ENCODE results near the gene CCSAP. TPM values are rescaled to one million over a fixed set of nuclear protein-coding genes. Genes with fewer than 3 reads are reported as not detected.

The CCSAP gene
- total and polyA plus RNA-seq, 4 donors = 2.1 to 6.6 (median 2.9) TPM

DNA sequence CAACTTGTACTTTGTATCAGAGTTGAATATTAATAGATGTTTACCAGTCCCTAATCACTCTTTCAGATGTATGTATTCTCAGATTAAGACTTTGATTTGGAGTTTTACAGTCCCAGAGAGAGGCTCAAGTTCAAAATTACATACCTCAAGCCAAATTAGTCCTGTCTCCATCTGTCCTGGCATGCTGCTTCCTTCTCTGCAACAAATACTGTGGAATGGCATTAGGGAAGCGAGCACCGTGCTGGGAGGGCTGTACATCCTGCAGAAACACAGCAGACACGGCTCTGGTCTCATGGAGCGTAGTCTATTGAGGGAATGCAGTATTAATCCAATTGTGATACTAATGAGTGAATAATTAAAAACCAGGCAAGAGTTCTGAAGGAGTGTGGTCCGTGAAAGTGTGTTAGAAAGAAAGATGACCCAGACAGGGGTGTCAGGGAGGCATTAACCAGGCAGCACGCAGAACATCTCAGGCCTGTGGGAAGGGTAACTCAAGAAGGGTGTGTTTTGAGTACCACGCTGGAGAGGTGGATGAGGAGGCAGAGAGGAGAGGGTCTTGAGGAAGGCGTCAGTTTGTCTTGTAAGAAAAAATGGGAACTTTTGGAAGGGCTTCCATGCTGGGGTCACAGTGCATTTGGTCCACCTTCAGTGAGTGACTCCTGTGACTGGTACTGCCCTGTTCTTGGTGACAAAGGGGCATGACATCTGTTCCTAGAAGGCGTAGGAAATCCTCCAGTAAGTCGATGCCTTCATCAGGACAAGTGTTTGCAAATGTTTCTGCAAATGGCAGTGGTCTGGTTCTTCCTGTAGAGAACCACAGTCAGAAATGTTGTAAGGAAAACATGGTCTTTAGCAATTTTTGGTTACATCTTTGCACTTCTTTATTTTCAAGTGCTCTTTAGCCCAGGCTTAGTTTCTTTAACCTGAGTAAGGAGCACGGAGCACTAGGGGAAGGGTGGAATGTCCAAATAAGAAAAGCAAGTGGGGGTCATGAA is 70.4 kb downstream of the CCSAP start:
- Histone ChIP-seq H3K27me3 (ENCODE audit: control insufficient read depth in 1 of 2, insufficient read depth in 2 of 2, low read length in 1 of 2) (no peaks in the 10 kb centered on the region), H3K27ac (ENCODE audit: low read depth in 1 of 2, low read length in 2 of 2) (peak overlapping the region in 1 of 2 donors; percentile 53), H3K4me1 (ENCODE audit: control insufficient read depth in 1 of 2, insufficient read depth in 2 of 2, low read length in 2 of 2) (peaks cover 0 to 4% of the 10 kb centered on the region in 2 donors), H3K9me3 (ENCODE audit: control insufficient read depth, low read length) (no peaks in the 10 kb centered on the region), H3K4me3 (ENCODE audit: low read length in 2 of 2) (peak overlapping the region; percentile 98 to 100), H3K36me3 (ENCODE audit: control insufficient read depth in 1 of 2, insufficient read depth in 2 of 2, low read length in 1 of 2) (no peaks in the 10 kb centered on the region)
- ATAC-seq (ENCODE audit: low FRiP score) (no peak), DNase-seq (no peak)
- intact Hi-C loops (cut with DNase I) = loop anchor here in 1 of 2 donors (5.0 kb wide), 1 partner anchor 65 kb away; no protein-coding TSS in a partner anchor
- 52 to 55% methylated on average over 11 of the region's 11 CpGs for WGBS, 2 donors

DNA sequence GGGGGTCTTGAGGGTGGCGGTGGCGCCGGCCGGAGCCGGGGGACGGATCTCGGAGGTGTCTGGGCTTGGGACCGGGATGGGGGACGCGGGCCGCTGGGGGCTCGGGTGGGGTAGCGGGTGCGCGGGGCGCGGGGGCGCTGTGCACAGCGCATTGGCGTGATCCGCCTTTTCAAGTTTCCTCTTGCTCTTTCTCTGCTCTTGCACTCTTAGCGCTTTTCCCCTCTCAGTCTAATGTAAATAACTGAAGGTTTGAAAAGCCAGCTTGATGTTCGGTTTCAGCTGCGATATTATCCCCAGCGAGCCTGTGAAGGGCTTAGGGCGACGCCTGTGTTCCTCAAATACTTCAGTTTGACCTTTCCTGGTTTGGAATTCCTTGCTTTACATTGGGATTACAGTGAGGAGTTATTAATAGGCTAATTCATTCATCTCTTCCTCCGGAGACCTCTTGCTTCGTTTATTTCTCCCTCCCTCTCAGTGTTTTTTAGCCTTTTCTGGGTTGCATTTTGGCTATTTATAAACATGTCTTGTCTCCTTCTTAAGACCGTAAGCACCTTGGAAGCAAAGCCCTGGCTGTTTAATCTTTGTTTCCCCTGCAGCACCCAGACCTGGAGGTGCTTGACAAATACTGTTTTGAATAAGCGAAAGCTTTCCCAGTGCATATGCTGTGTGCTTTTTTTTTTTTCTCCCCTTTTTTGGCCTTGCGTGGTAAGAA is 71.2 kb downstream of the CCSAP start:
- DNase-seq = peak in 1 of 2 donors; percentile 58
- peak overlapping the region; percentile 75 to 92 for H3K27ac ChIP-seq (ENCODE audit: low read depth in 1 of 2, low read length in 2 of 2)

More for the DNA sequence above, 71.2 kb downstream of the CCSAP start:
- Histone ChIP-seq H3K36me3 (ENCODE audit: control insufficient read depth in 1 of 2, insufficient read depth in 2 of 2, low read length in 1 of 2) (no peaks in the 10 kb centered on the region), H3K9me3 (ENCODE audit: control insufficient read depth, low read length) (no peaks in the 10 kb centered on the region), H3K4me3 (ENCODE audit: low read length in 2 of 2) (peak overlapping the region; percentile 98 to 100), H3K27me3 (ENCODE audit: control insufficient read depth in 1 of 2, insufficient read depth in 2 of 2, low read length in 1 of 2) (no peaks in the 10 kb centered on the region), H3K4me1 (ENCODE audit: control insufficient read depth in 1 of 2, insufficient read depth in 2 of 2, low read length in 2 of 2) (peaks cover 0 to 2% of the 10 kb centered on the region in 2 donors)
- ATAC-seq (ENCODE audit: low FRiP score) = peak; percentile 56
- intact Hi-C loops (cut with DNase I) = loop anchor here in 1 of 2 donors (5.0 kb wide), 1 partner anchor 66 kb away; no protein-coding TSS in a partner anchor
- 0 to 1% methylated on average over 14 to 32 of the region's 32 CpGs for WGBS, 2 donors

Other genes with a start within 250 kb of the CCSAP start
- gene RAB4A, start 71.9 kb downstream of the CCSAP start, total RNA-seq = 10 to 100 TPM; 58.2 to 60.5 TPM
- 10 to 100 TPM; 38.1 to 59.1 TPM for gene RAB4A, start 71.9 kb downstream of the CCSAP start, polyA plus RNA-seq
- gene ACTA1, start 91.0 kb upstream of the CCSAP start, total RNA-seq = 10 to 100 TPM in 1 of 2 donors, 1 to 10 TPM in 1; 1.8 to 46.8 TPM
- 10 to 100 TPM in 1 of 2 donors, 1 to 10 TPM in 1; 3.7 to 19.0 TPM for gene ACTA1, start 91.0 kb upstream of the CCSAP start, polyA plus RNA-seq
- 10 to 100 TPM; 30.3 to 37.3 TPM for gene NUP133, start 165.3 kb upstream of the CCSAP start, total RNA-seq
- 10 to 100 TPM in 1 of 2 donors, 1 to 10 TPM in 1; 5.1 to 17.6 TPM for gene NUP133, start 165.3 kb upstream of the CCSAP start, polyA plus RNA-seq
- 10 to 100 TPM; 19.9 to 24.2 TPM for gene ABCB10, start 215.7 kb upstream of the CCSAP start, total RNA-seq
- 10 to 100 TPM in 1 of 2 donors, 1 to 10 TPM in 1; 6.8 to 12.7 TPM for gene ABCB10, start 215.7 kb upstream of the CCSAP start, polyA plus RNA-seq